ENCODE results near the gene GPR35.

The GPR35 gene

DNA sequence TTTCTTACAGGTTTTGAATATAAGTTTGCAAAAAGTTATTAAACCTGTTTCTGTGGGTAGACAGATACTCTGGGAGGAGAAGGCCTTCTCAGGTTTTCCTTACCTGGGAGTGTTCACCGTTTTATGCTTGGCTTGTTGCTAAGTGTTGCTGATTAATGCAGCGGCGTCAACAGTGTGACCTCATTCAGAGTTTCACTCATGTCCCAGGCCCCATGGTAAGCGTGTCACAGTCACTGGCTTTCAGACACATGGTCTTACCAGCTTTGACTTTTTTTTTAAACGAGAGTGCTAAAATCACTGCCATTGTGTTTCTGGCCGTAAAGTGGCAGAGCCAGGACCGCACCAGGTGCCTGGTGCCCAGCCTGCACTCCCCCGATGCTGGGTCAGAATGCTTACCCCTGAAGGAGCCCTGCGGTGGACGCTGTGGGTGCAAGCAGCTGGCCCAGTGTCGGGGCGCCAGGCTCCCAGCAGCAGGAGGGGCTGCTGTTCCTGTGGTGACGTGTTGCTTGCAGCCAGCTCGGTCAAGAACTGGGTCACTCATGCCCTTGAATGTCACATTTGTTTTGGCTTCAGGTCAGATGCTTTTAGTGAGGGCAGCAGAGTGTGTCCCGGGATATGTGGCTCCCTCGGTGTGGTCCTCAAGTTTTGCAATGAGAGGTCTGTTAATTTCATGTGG is 35.3 kb upstream of the GPR35 start:
- DNase-seq = no peak

DNA sequence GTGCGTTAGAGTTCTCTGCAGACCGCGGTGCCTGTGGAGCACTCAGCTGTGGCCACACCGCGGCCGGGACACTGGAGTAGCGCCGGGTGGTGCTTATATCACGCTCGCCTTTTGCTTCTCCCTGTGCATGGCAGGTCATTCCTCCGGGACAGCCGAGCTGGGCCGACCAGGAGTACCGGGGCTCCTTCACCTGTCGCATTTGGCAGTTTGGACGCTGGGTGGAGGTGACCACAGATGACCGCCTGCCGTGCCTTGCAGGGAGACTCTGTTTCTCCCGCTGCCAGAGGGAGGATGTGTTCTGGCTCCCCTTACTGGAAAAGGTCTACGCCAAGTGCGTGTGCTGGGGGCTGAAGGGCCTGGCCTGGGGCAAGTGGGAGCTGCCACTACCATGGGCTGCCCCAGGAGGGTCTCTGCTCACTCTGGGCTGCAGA is 34.6 kb upstream of the GPR35 start:
- DNase-seq = no peak

DNA sequence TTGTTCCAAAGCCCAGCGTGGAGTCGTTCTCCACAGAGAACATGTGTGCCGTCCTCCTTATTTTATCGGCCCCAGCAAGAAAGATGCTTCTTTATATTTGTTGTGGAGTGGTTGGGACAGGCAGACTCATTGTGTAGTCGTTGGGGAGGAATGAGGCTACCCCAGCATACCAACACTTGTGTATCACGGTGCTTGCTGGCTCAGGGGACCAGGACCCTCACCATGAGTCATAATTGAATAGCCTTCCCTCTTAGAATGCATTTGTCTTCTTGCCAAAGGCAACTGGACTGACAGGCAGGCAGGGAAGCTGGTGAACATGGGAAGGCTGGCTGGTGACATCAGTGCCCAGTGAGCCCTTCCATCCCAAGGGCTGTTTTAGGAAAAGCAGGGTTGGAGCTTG is 34.1 kb upstream of the GPR35 start:
- DNase-seq = no peak

DNA sequence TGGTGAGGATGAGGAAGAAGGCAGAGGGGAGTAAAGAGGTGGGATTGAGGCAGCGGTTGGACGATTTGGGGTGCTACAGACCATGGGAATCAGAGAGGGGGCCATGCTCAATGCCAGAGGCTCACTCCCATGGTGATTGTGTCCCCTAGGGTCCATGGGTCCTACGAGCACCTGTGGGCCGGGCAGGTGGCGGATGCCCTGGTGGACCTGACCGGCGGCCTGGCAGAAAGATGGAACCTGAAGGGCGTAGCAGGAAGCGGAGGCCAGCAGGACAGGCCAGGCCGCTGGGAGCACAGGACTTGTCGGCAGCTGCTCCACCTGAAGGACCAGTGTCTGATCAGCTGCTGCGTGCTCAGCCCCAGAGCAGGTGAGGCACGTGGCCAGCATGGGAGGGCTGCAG is 33.5 kb upstream of the GPR35 start:
- no peak for DNase-seq

DNA sequence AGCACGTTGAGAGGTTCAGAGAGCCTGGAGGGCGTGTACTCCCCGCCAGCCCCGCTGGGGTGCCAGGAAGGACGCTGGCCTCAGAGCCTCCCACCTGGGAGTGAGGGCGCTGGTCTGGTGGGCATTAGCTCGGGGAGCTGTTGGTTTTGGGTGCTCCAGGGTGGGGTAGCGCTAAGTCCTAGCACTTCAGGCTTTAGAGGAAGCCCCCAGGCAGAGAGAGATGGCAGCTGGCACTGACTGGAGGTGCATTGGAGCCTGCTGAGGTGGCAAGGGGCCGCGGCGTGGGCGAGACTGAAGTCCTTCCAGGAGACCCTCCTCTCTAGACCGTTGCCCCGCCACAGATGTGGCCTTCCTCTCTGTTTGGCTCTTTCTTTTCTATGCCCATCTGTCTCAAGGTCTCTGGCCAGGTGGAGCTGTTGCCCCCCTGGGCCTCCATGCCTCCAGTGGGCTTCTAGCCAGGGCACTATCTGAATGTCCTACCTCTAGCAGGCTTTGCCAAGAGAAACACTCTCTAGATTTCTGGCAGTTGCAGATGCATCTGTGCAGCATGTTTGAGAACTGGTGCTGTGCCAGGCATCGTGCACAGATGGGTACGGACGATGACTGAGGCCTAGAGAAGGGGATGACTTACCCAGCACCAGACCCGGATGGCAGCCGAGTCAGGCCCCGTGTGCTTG is 32.1 kb upstream of the GPR35 start:
- no peak for DNase-seq

DNA sequence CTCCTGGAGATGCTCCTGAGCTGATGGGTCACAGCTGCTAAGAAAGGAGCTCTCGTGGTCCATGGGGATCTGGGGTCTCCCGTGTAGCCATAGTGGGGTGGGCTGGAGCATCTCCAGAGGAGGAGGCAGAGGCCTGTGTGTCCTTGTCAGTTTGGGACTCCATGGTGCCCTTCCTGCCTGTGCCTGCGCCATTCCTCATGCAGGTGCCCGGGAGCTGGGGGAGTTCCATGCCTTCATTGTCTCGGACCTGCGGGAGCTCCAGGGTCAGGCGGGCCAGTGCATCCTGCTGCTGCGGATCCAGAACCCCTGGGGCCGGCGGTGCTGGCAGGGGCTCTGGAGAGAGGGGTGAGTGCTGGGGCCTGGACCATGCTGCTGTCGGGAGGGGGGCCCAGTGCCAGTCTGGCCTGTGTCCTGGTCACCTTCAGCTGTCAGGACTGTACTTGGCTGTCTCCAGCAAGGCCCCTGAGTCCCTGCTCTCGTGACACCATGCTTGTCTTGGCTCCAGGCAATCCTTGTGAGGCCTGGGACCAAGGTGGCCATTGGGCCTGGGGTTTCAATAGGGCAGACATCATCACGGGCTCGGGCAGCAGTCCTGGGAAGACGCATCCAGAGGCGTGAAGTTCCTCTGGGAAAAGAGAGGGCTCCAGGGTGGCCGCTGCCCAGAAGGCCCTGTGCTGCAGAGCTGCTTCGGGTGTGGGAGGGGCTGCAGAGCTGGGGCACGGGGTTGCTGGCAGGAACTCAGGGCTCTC is 31.4 kb upstream of the GPR35 start:
- DNase-seq = no peak

DNA sequence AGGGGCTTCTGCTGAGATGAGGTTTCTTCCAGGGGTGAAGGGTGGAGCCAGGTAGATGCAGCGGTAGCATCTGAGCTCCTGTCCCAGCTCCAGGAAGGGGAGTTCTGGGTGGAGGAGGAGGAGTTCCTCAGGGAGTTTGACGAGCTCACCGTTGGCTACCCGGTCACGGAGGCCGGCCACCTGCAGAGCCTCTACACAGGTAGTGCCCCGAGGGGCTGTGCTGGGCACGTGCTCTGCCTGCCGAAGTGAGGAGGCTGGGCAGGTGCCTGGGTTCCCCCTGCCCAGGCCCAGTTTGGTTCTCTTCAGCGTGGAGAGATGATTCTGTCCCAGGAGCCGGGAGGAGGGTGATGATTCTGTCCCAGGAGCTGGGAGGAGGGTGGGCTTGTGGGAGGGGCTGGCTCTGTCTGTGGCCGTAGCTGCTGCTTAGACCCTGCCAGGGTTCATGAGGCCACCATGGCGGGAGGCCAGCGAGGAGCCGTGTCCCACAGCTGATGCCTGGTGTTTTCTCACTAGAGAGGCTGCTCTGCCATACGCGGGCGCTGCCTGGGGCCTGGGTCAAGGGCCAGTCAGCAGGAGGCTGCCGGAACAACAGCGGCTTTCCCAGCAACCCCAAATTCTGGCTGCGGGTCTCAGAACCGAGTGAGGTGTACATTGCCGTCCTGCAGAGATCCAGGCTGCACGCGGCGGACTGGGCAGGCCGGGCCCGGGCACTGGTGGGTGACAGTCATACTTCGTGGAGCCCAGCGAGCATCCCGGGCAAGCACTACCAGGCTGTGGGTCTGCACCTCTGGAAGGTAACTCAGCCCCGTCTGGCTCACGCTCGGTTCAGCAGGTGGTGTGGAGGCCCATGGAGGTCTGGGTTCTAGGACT is 30.5 kb upstream of the GPR35 start:
- no peak for DNase-seq

DNA sequence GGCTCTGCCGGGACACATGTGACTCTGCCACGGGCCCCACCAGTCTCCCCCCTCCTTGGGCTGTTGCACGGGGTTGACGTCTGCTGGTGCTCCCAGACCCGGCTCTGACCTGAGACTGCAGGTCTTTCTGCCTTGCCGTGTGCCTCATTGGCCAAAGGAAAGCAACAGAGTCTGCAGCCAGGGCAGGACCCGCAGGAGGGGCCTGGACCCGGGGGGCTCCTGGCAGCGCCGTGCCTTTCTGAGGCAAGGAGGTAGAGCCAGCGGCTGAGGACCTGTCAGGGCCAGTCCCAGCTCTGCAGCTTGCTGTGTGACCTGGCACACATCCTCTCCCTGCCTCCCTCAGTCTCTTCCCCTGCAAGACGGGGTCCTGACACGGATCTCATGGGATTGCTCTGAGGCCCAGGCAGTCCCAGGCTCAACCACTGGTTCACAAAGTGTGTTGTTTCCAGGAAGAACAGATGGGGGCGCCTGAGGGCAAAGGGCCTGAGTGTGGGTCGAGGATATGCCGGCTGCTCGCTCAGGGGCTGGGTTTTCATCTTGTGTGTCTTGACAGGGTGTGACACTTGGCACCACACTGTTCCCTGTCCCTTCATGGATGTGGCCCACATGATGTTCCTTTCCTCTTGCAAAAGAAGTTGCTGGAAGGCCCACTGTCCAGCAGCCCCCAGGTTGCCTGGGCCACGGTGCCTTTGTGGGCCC is 29.8 kb upstream of the GPR35 start:
- DNase-seq = peak in 1 of 5 experiments; percentile 65

DNA sequence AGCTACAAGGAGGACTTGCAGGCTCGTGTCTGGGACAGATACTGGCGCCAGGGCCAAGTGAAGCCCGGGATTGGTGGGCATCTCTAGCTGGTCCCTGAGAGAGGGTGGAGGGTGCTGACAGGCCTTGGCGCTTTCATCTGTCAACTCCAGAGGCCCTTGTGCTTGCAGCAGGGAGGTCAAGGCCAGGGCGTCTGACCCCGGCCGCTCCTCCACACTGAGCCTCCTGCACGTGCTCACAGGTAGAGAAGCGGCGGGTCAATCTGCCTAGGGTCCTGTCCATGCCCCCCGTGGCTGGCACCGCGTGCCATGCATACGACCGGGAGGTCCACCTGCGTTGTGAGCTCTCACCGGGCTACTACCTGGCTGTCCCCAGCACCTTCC is 29.2 kb upstream of the GPR35 start:
- no peak for DNase-seq

DNA sequence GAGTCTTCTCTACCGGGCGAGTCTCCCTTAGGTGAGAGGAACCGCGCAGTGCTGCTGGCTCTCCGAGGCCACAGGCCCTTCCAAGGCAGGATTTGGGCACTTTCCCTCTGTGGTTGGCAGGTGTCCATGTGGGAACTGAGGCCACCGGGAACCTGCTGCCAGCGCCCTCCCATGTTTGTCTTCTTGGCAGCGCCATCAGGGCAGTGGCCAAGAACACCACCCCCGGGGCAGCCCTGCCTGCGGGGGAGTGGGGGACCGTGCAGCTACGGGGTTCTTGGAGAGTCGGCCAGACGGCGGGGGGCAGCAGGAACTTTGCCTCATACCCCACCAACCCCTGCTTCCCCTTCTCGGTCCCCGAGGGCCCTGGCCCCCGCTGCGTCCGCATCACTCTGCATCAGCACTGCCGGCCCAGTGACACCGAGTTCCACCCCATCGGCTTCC is 28.8 kb upstream of the GPR35 start:
- DNase-seq = no peak

DNA sequence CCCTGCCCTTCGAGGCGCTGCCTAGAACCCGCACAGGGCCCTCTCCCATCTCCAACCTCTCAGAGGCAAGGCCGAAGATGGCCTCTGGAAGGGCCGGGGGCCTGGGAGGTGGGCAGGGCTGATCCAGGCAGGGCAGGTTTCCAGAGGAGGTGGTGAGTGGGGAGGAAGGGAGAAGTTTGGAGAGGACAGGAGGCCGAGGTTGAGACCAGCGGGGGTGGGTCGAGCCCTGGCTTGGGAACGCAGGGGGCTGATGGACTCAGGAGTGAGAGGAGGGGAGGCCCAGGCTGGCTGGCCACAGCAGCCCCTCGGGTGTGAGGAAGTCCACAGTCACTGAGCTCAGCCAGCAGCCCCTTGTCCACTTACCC is 28.2 kb upstream of the GPR35 start:
- no peak for DNase-seq

DNA sequence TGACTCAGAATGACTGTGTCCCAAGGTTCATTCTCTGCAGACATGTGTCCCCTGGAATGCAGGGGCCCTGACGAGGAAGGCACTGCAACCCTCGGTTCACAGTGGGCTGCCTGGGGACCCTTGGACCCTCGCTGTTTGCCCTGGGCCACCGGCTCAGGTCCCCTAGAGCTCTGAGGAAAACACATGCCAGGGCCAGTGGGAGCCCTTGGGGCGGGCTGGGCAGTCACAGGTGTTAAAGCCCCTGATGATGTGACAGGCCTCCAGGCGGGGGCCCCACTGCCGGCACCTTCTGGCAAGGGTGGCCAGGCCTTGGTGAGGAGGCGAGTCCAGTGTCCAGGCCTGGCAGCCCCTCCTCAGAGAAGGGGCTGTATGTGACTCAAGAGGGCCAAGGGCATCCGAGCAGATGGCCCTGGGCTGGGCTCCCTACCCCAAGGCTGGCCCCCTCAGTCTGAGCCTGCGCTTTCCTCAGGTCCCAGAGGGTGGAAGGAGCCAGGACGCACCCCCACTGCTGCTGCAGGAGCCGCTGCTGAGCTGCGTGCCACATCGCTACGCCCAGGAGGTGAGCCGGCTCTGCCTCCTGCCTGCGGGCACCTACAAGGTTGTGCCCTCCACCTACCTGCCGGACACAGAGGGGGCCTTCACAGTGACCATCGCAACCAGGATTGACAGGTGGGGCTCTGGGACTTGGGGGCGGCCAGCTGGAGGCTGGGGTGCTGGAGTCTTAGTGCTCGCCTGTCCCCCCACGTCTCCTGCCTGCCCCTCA is 27.7 kb upstream of the GPR35 start:
- no peak for DNase-seq

DNA sequence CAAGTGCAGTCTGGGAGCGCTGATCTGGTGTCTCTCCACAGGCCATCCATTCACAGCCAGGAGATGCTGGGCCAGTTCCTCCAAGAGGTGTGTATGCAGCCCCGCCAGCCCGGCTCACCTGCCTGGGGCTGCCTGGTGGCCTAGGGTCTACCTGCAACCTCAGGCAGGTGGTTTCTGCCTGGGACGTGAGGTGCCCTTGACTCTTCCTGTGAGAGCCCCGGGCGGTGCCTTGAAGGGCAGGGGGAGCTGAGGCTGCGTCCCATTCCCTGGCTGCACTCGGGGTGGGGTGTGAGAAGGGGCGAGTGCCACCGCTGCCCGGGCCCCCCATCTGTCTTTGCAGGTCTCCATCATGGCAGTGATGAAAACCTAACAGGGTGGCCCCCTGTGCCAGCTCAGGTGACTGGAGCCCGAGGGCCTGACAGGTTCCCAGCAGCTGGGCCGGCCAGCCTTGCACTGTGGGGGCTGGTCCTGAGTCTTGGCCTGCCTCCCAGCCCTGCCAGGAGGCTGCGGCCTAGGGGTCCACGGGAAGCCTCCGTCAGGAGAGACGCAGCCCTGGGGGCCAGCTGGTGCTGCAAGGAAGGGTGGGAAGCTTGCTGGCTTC is 26.9 kb upstream of the GPR35 start:
- DNase-seq = no peak

DNA sequence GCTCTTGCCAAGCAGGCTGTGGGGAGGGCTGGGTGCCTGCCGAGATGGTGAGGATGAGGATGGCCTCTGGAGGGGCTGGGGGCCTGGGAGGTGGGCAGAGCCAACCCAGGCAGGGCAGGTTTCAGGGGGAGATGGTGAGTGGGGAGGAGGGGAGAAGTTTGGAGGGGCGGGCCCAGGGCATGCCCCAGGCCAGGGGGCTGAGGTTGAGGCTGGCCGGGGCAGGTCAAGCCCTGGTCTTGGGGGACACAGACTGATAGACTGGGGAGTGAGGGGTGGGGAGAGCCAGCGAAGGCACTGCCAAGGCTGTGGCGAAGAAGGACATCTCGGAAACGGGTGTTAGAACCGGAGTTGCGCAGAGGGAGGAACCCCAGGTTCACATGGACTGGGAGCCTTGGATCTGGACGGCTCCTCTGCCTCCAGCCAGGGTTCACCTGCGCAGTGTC is 26.1 kb upstream of the GPR35 start:
- no peak for DNase-seq

DNA sequence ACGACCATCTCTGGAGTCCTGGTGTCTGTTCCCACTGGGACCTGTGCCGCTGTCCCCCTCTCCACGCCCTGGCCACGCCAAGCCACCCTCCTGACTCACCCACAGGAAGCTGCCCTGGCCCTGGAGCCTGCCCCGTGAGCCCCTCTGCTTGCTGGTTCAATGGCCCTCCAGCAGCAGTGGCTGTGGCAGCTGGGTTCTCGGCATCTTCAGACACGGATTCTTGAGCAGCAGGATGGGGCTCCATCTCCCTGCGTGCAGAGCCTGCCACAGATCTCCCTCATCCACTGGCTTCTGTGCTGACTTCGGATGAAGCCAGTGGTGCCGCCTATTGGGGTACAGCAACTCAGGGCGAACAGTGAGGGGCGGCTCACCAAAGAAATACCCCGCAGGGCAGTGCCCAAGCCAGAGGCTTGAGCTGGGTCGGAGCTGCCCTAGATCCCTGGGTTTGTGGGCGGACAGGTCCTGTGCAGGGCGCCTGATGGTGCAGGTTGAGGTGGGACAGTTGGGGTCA is 24.8 kb upstream of the GPR35 start:
- DNase-seq = no peak

DNA sequence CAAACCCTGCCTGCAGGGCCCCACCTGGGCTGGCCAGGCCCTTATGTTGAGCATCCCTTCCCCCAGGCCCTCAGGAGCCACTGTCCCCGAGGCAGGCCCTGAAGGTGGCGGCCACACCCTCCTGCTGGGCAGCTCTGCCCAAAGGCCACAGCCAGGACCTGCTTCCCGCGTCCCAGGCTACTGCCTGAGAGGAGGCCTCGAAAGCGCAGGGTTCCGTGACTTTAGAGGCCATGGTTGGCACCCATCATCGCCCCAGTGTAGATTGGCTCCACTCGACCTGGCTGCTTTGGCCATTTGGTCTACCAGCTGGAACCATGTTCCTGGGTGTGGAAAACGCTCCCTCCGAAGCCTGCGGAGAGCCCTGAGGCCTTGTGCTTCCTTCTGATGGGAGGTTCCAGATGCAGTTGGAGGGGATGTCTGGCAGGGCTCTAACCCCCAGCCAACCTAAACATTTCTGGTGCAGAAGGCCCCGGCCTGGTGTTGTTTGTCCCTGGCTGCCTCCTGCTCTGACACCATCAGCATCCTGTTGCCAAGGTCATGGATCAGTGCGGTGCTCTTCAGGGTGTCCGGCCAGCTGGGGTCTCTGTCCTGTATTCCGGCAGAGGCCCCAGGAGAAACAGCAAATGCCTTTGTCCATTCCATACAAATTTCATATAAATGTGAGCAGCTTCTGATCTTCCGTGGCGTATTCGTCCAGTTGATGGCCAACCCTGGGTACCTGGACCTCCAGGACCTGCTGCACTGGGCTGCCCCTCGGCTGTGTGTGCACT is 24.0 kb upstream of the GPR35 start:
- DNase-seq = no peak

DNA sequence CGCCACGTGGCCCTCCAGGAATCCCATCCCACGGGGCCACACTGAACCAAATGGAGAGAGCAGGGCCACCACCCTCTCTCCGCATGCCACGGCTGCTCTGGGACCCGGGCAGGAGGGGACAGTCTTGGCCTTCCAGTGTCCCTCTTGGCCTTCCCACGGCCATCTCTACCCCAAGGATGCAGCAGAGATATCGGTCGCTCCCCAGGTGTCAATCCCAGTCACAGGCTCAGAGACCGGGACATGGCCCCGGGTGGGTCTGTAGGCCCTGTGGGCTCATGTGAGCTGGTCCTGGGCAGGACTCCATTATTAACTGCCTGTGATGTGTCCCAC is 23.5 kb upstream of the GPR35 start:
- no peak for DNase-seq

DNA sequence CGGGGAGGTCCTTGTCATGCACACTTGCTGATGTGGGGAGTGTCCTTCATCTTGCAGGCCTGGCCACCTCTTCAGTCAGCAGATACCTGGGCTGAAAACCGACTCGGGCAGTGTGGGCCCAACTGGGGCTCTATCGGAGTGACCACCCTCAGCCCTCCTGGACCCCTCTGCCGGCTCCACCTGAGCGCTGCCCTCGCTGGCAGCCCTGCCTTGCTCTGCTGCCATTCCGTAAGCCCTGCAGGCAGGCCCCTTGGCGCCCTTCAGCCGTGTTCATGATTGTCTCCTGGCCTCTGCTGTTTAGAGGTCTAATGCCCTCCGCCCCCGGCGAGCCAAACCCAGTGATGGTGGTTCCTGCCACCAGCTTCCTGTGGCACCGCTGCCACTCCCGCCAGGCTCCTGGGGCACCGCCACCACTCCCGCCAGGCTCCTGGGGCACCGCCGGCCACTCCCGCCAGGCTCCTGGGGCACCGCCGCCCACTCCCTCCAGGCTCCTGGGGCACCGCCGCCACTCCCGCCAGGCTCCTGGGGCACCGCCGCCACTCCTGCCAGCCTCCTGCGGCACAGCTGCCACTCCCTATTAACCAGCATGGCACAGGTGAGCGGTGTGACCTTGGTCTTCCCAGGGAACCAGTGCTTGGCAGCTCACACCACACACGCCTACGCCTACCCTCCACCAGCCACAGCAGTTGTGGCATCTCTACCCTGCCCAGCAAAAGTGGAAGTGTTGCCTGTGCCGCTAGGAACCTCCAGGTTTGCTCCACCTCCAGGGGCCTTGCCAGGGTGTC is 22.8 kb upstream of the GPR35 start:
- DNase-seq = no peak

DNA sequence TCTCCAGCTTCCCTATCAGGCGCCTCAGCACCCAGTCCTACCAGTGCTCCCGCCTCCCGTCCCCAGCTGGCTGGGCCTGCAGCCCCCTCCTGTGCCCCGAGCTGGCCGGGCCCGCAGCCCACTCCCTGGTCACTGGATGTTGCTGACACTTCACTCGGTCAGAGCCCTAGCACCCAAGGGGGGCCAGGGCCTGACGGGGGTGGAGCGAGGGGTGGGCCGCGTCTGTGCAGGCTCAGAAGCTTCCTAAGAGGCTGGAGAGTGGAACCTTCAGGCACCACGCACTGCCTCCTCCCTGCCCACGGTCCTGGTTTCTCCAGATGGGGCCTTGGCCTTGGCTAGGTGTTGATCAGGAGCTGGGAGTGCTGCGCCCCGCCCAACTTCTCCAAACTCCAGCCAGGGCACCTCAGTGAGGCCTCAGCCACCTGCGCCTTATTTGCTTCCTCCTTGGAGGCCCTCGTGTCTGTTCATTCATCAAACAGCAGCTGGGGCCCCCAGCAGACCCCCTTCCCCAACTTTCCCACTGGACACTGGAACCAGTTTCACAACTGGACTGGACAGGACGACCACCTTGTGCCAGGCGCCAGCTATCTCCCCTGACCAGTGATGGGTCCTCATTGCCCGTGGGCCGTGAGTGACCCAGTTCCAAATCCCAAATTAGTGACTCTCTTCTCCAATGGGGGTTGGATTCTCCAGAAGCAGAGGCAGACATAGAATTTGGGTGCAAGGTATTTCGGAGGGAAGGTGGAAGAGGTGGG is 22.0 kb upstream of the GPR35 start:
- DNase-seq = no peak
